WTC11 (cell line): ENCODE results near the gene SWT1. TPM values are rescaled to one million over a fixed set of nuclear protein-coding genes. Genes with fewer than 3 reads are reported as not detected.

ENCODE experiments used
- ATAC-seq: fragments of 200-7000 bp; cut with Tn5 transposase; 2 replicates; pipeline ENCODE4 v1.10.0; 2021; ENCODE audit warnings: mild to moderate bottlenecking, moderate library complexity
- CTCF ChIA-PET: fragments of 300-600 bp; sonication (Branson Sonifier 250); formaldehyde crosslinking; loops from one replicate; lab custom pipeline; 2021; ENCODE audit warnings: antibody characterized with exemption; lab: Charles Lee
- POLR2A ChIA-PET: fragments of 350-600 bp; sonication (Branson Sonifier 250); formaldehyde crosslinking; loops from one replicate; lab custom pipeline; 2021; ENCODE audit warnings: antibody characterized with exemption; lab: Charles Lee
- DNase-seq: peaks from one replicate; pipeline ENCODE4 v3.0.0; 2021; ENCODE audit warnings: low spot score
- H3K27ac Mint-ChIP-seq: 2 replicates; pipeline ENCODE4 v1.8.0; 2021; ENCODE audit warnings: mixed read lengths
- H3K27me3 Mint-ChIP-seq: 2 replicates; pipeline ENCODE4 v1.8.0; 2021; ENCODE audit warnings: low read depth, mild to moderate bottlenecking, moderate library complexity, mixed read lengths
- H3K36me3 Mint-ChIP-seq: 2 replicates; pipeline ENCODE4 v1.8.0; 2021; ENCODE audit warnings: mixed read lengths
- H3K4me1 Mint-ChIP-seq: 2 replicates; pipeline ENCODE4 v1.8.0; 2022; ENCODE audit warnings: mixed read lengths
- H3K4me3 Mint-ChIP-seq: 2 replicates; pipeline ENCODE4 v1.8.0; 2021; ENCODE audit warnings: mild to moderate bottlenecking, moderate library complexity, mixed read lengths
- H3K9me3 Mint-ChIP-seq: 2 replicates; pipeline ENCODE4 v1.8.0; 2021; ENCODE audit warnings: mixed read lengths
- AFF4 ChIP-seq: sonication (generic); formaldehyde crosslinking; IDR thresholded peaks from 2 replicates; pipeline ENCODE4 v1.8.1; 2023; ENCODE audit warnings: mild to moderate bottlenecking, missing genetic modification reagents, borderline replicate concordance
- ARID4B ChIP-seq: sonication (generic); formaldehyde crosslinking; IDR thresholded peaks from 2 replicates; pipeline ENCODE4 v1.8.0; 2023; ENCODE audit warnings: missing genetic modification reagents, mild to moderate bottlenecking, borderline replicate concordance
- ATF2 ChIP-seq: sonication (generic); formaldehyde crosslinking; IDR thresholded peaks from 2 replicates; pipeline ENCODE4 v1.8.1; 2022; ENCODE audit warnings: low read depth, missing genetic modification reagents, borderline replicate concordance
- E2F4 ChIP-seq: sonication (generic); formaldehyde crosslinking; IDR thresholded peaks from 2 replicates; pipeline ENCODE4 v1.8.1; 2022; ENCODE audit warnings: low read depth, mild to moderate bottlenecking, moderate library complexity, missing genetic modification reagents, borderline replicate concordance
- EMX1 ChIP-seq: fragments of 250-450 bp; sonication (Bioruptor Pico); IDR thresholded peaks from 2 replicates; pipeline ENCODE4 v1.8.0; 2021; ENCODE audit warnings: mild to moderate bottlenecking
- ERG ChIP-seq: fragments of 250-450 bp; sonication (Bioruptor Pico); IDR thresholded peaks from 2 replicates; pipeline ENCODE4 v1.8.0; 2021; ENCODE audit warnings: mild to moderate bottlenecking
- FOXP1 ChIP-seq: sonication (generic); formaldehyde crosslinking; IDR thresholded peaks from 2 replicates; pipeline ENCODE4 v1.8.0; 2022; ENCODE audit warnings: missing genetic modification reagents, mild to moderate bottlenecking, moderate library complexity, borderline replicate concordance
- IRF2 ChIP-seq: sonication (generic); formaldehyde crosslinking; IDR thresholded peaks from 2 replicates; pipeline ENCODE4 v1.8.0; 2022; ENCODE audit warnings: low read depth, missing genetic modification reagents, borderline replicate concordance
- KAT7 ChIP-seq: sonication (generic); formaldehyde crosslinking; IDR thresholded peaks from 2 replicates; pipeline ENCODE4 v1.8.1; 2023; ENCODE audit warnings: missing genetic modification reagents, mild to moderate bottlenecking, borderline replicate concordance
- MXD4 ChIP-seq: fragments of 250-450 bp; sonication (Bioruptor Pico); IDR thresholded peaks from 2 replicates; pipeline ENCODE4 v1.8.0; 2021; ENCODE audit warnings: mild to moderate bottlenecking, moderate library complexity, borderline replicate concordance
- NFATC4 ChIP-seq: fragments of 250-450 bp; sonication (Bioruptor Pico); IDR thresholded peaks from 2 replicates; pipeline ENCODE4 v1.9.0; 2021; ENCODE audit warnings: mild to moderate bottlenecking
- NFE2L1 ChIP-seq: sonication (generic); formaldehyde crosslinking; IDR thresholded peaks from 2 replicates; pipeline ENCODE4 v1.8.1; 2023; ENCODE audit warnings: missing genetic modification reagents
- NFYB ChIP-seq: sonication (generic); formaldehyde crosslinking; conservative IDR thresholded peaks from 2 replicates; pipeline ENCODE4 v1.8.0; 2022; ENCODE audit warnings: low read depth, missing genetic modification reagents
- RORB ChIP-seq: fragments of 250-450 bp; sonication (Bioruptor Pico); IDR thresholded peaks from 2 replicates; pipeline ENCODE4 v1.9.0; 2021; ENCODE audit warnings: mild to moderate bottlenecking
- SMAD4 ChIP-seq: sonication (generic); formaldehyde crosslinking; IDR thresholded peaks from 2 replicates; pipeline ENCODE4 v1.8.0; 2022; ENCODE audit warnings: mild to moderate bottlenecking, missing genetic modification reagents
- SOX15 ChIP-seq: fragments of 250-450 bp; sonication (Bioruptor Pico); IDR thresholded peaks from 2 replicates; pipeline ENCODE4 v1.9.0; 2021; ENCODE audit warnings: mild to moderate bottlenecking
- USF1 ChIP-seq: sonication (generic); formaldehyde crosslinking; IDR thresholded peaks from 2 replicates; pipeline ENCODE4 v1.8.0; 2022; ENCODE audit warnings: mild to moderate bottlenecking, missing genetic modification reagents
- ZNF219 ChIP-seq: sonication (generic); formaldehyde crosslinking; IDR thresholded peaks from 2 replicates; pipeline ENCODE4 v1.8.0; 2023; ENCODE audit warnings: missing genetic modification reagents, mild to moderate bottlenecking, borderline replicate concordance
- ZNF263 ChIP-seq: sonication (generic); formaldehyde crosslinking; IDR thresholded peaks from 2 replicates; pipeline ENCODE4 v1.8.1; 2022; ENCODE audit warnings: low read depth, mild to moderate bottlenecking, moderate library complexity, missing genetic modification reagents
- ZNF425 ChIP-seq: fragments of 250-450 bp; sonication (Bioruptor Pico); conservative IDR thresholded peaks from 2 replicates; pipeline ENCODE4 v1.9.0; 2021; ENCODE audit warnings: mild to moderate bottlenecking
- ZNF671 ChIP-seq: fragments of 250-450 bp; sonication (Bioruptor Pico); IDR thresholded peaks from 2 replicates; pipeline ENCODE4 v1.8.0; 2021; ENCODE audit warnings: mild to moderate bottlenecking
- total RNA-seq: library from RNA; stranded (reverse); gene quantifications from 3 replicates; pipeline ENCODE4 v1.2.3, GENCODE V29; 2021

Gene SWT1
- total RNA-seq, 1 experiment from 2014 or later: 5.8 TPM

GRCh38 chr1:185228979-185229378 lies 72.0 kb downstream of the SWT1 start:
- no peak for DNase-seq
- CTCF ChIA-PET: no interaction called here
- Mint-ChIP-seq H3K27me3 (no peaks in the 10 kb centered on the region), H3K27ac (no peak overlapping the region), H3K36me3 (peaks cover 10% of the 10 kb centered on the region), H3K9me3 (peaks cover 12% of the 10 kb centered on the region), H3K4me3 (no peak overlapping the region), H3K4me1 (no peaks in the 10 kb centered on the region)
- ATAC-seq: no peak
- POLR2A ChIA-PET: no interaction called here
- TF ChIP-seq NFE2L1 (CRISPR knock-in tag): no peak
- no peak for TF ChIP-seq ARID4B (CRISPR knock-in tag)
- TF ChIP-seq AFF4: no peak
- TF ChIP-seq ZNF219: no peak
- no peak for TF ChIP-seq E2F4 (CRISPR knock-in tag)
- TF ChIP-seq KAT7 (CRISPR knock-in tag): no peak
- no peak for TF ChIP-seq EMX1 (CRISPR knock-in tag)
- no peak for TF ChIP-seq SOX15
- TF ChIP-seq MXD4: no peak

GRCh38 chr1:185229981-185230380 lies 73.0 kb downstream of the SWT1 start:
- Mint-ChIP-seq H3K27ac (0 out of 2 replicates have a peak overlapping the region, but pooled peaks have one; percentile 31), H3K27me3 (no peaks in the 10 kb centered on the region), H3K4me3 (no peak overlapping the region), H3K4me1 (no peaks in the 10 kb centered on the region), H3K36me3 (peaks cover 1% of the 10 kb centered on the region; the same call in 1 of the 2 replicates), H3K9me3 (peaks cover 2% of the 10 kb centered on the region)
- ATAC-seq (no peak), DNase-seq (no peak)
- POLR2A ChIA-PET: no interaction called here
- CTCF ChIA-PET: no interaction called here
- TF ChIP-seq SOX15 (no peak), EMX1 (CRISPR knock-in tag) (no peak), KAT7 (CRISPR knock-in tag) (no peak), NFATC4 (CRISPR knock-in tag) (no peak), FOXP1 (CRISPR knock-in tag) (no peak), SMAD4 (no peak), ATF2 (CRISPR knock-in tag) (no peak), ERG (CRISPR knock-in tag) (no peak), ZNF425 (CRISPR knock-in tag) (no peak), NFYB (CRISPR knock-in tag) (no peak), ZNF671 (CRISPR knock-in tag) (no peak), NFE2L1 (CRISPR knock-in tag) (no peak), IRF2 (CRISPR knock-in tag) (no peak), RORB (no peak), USF1 (CRISPR knock-in tag) (no peak), ZNF263 (CRISPR knock-in tag) (no peak)
